Liver (tissue), 9 donors: ENCODE results near the gene VPS13C. TPM values are rescaled to one million over a fixed set of nuclear protein-coding genes. Genes with fewer than 3 reads are reported as not detected.

Experiments
- DNase-seq: peaks from one replicate; pipeline ENCODE4 v3.0.0-alpha.2; 2017; ENCODE audit warnings: low spot score
- H3K27ac ChIP-seq, 2 donors: one replicate each; pipeline ENCODE4 v1.7.0; 2013; ENCODE audit warnings: inconsistent platforms in 2 of 2, low read length in 2 of 2, control low read depth in 1 of 2, low read depth in 1 of 2, mild to moderate bottlenecking in 1 of 2
- H3K27me3 ChIP-seq, 4 donors: one replicate each; pipeline versions ENCODE4 v1.6.1 to v1.7.0; 2013; ENCODE audit warnings: low read length in 3 of 4, inconsistent platforms in 1 of 4, mild to moderate bottlenecking in 1 of 4, moderate library complexity in 1 of 4; ENCODE audit not compliant: control insufficient read depth in 4 of 4, insufficient read depth in 4 of 4
- H3K36me3 ChIP-seq, 4 donors: one replicate each; pipeline versions ENCODE4 v1.6.1 to v1.7.0; 2013; ENCODE audit warnings: low read length in 3 of 4, mild to moderate bottlenecking in 3 of 4, low read depth in 1 of 4, moderate library complexity in 1 of 4; ENCODE audit not compliant: control insufficient read depth in 4 of 4, insufficient read depth in 3 of 4
- H3K4me1 ChIP-seq, 4 donors: one replicate each; pipeline versions ENCODE4 v1.6.1 to v1.7.0; 2013; ENCODE audit warnings: low read length in 3 of 4, mild to moderate bottlenecking in 3 of 4, moderate library complexity in 1 of 4; ENCODE audit not compliant: control insufficient read depth in 4 of 4, insufficient read depth in 4 of 4
- H3K4me3 ChIP-seq, 3 donors: one replicate each; pipeline versions ENCODE4 v1.6.1 to v1.7.0; 2013; ENCODE audit warnings: low read length in 3 of 3, control low read depth in 1 of 3, low read depth in 1 of 3, mild to moderate bottlenecking in 1 of 3
- H3K9ac ChIP-seq, 2 donors: one replicate each; pipeline ENCODE4 v1.7.0; 2013; ENCODE audit warnings: low read length in 2 of 2, mild to moderate bottlenecking in 2 of 2, moderate library complexity in 2 of 2, control low read depth in 1 of 2, low read depth in 1 of 2
- H3K9me3 ChIP-seq, 4 donors: one replicate each; pipeline versions ENCODE4 v1.6.1 to v1.7.0; 2013; ENCODE audit warnings: low read length in 3 of 4; ENCODE audit not compliant: control insufficient read depth in 4 of 4
- ATF3 ChIP-seq: IDR thresholded peaks from 2 replicates; pipeline ENCODE4 v1.6.1; 2016; ENCODE audit warnings: antibody characterized with exemption
- CTCF ChIP-seq: fragments of 150-350 bp; IDR thresholded peaks from 2 replicates; pipeline ENCODE4 v1.5.1; 2017; ENCODE audit warnings: improper control_type of control experiment, low read depth, low read length; ENCODE audit not compliant: missing input control
- EGR1 ChIP-seq, 2 donors: IDR thresholded peaks; 2 replicates each; pipeline ENCODE4 v1.6.1; 2016 to 2018; ENCODE audit warnings: antibody characterized with exemption in 2 of 2, low read depth in 2 of 2
- HNF4A ChIP-seq, 2 donors: conservative IDR thresholded peaks; 2 replicates each; pipeline ENCODE4 v1.6.1; 2016; ENCODE audit warnings: antibody characterized with exemption in 2 of 2, mild to moderate bottlenecking in 2 of 2
- MAX ChIP-seq: IDR thresholded peaks from 2 replicates; pipeline ENCODE4 v1.6.1; 2016; ENCODE audit warnings: antibody characterized with exemption
- RAD21 ChIP-seq, 2 donors: IDR thresholded peaks; 2 replicates each; pipeline ENCODE4 v1.6.1; 2016; ENCODE audit warnings: antibody characterized with exemption in 2 of 2, mild to moderate bottlenecking in 2 of 2
- REST ChIP-seq: IDR thresholded peaks from 2 replicates; pipeline ENCODE4 v1.6.1; 2016; ENCODE audit warnings: antibody characterized with exemption, mild to moderate bottlenecking
- RXRA ChIP-seq, 2 donors: IDR thresholded peaks; 2 replicates each; pipeline ENCODE4 v1.6.1; 2017 to 2018; ENCODE audit warnings: antibody characterized with exemption in 2 of 2, mild to moderate bottlenecking in 1 of 2
- SP1 ChIP-seq: IDR thresholded peaks from 2 replicates; pipeline ENCODE4 v1.6.1; 2018; ENCODE audit warnings: antibody characterized with exemption, mild to moderate bottlenecking
- TAF1 ChIP-seq: conservative IDR thresholded peaks from 2 replicates; pipeline ENCODE4 v1.6.1; 2016; ENCODE audit warnings: antibody characterized with exemption, mild to moderate bottlenecking
- YY1 ChIP-seq: IDR thresholded peaks from 2 replicates; pipeline ENCODE4 v1.6.1; 2016; ENCODE audit warnings: antibody characterized with exemption, mild to moderate bottlenecking
- ZBTB33 ChIP-seq: IDR thresholded peaks from 2 replicates; pipeline ENCODE4 v1.6.1; 2016; ENCODE audit warnings: antibody characterized with exemption
- WGBS: extraction: QIAGEN DNeasy Blood & Tissue Kit; methylation state at CpG from one replicate; pipeline ENCODE4 v1.1.7; 2013; 5-methylcytosine and 5-hydroxymethylcytosine counted together
- polyA plus RNA-seq, 2 donors: library from polyadenylated mRNA; stranded (reverse) in 1 of 2; unstranded in 1 of 2; fragments of 200-250 nt in 1 of 2; fragments of >200 nt in 1 of 2; fragmentation: Nextera tagmentation in 1 of 2; extraction: Ambion mirVana in 1 of 2; gene quantifications; one replicate each; pipeline versions ENCODE4 v1.2.1 to v1.2.3, GENCODE V29; 2013 to 2015
- total RNA-seq, 2 donors: library from RNA; depleted of rRNA; stranded (reverse); fragments of >200 nt; gene quantifications; one replicate each; pipeline ENCODE4 v1.2.3, GENCODE V29; 2014
- donor health status: healthy.
- donor health status: healthy.
- donor health status: healthy.
- donor health status: healthy.
- donor health status: healthy.

The VPS13C gene
- total and polyA plus RNA-seq, 4 donors, result 5.4 to 42.0 (median 17.4) TPM

- no peak for TF ChIP-seq YY1
- TF ChIP-seq RXRA (IDR thresholded peaks at IDR 0.05), result peak; percentile 13 to 21
- no peak for TF ChIP-seq MAX
- TF ChIP-seq REST, result no peak
- no peak for TF ChIP-seq ATF3
- TF ChIP-seq HNF4A (conservative IDR thresholded peaks at IDR 0.05), result peak; percentile 54 to 61
- TF ChIP-seq SP1, result peak; percentile 56
- no peak for TF ChIP-seq EGR1 (IDR thresholded peaks at IDR 0.05; ENCODE audit: low read depth in 2 of 2)
- TF ChIP-seq TAF1, result no peak
- Histone ChIP-seq H3K36me3 (peaks cover 0 to 2% (median 0%) of the 10 kb centered on the region in 4 donors), H3K4me3 (no peak overlapping the region), H3K27ac (peak overlapping the region in 1 of 2 donors; percentile 8), H3K9me3 (no peaks in the 10 kb centered on the region), H3K4me1 (peaks cover 0 to 14% (median 3%) of the 10 kb centered on the region in 4 donors), H3K27me3 (no peaks in the 10 kb centered on the region), H3K9ac (no peak overlapping the region)
- DNase-seq, result peak; percentile 38
- WGBS, result 35% methylated on average over 3 of the region's 3 CpGs
Measured at GRCh38 chr15:61879219-61879618, 181.0 kb downstream of the VPS13C start.

- WGBS, result 99% methylated on average over 1 of the region's 1 CpG
- no peak overlapping the region for H3K4me3 ChIP-seq
- no peaks in the 10 kb centered on the region for H3K4me1 ChIP-seq
- no peak for DNase-seq
- H3K9me3 ChIP-seq, result no peaks in the 10 kb centered on the region
- TF ChIP-seq RAD21 (IDR thresholded peaks at IDR 0.05), result peak; percentile 83 to 85
- TF ChIP-seq CTCF, result peak; percentile 50
- no peak for TF ChIP-seq ZBTB33
- no peak overlapping the region for H3K9ac ChIP-seq
- peaks cover 0 to 10% (median 5%) of the 10 kb centered on the region in 4 donors for H3K36me3 ChIP-seq
- no peak overlapping the region for H3K27ac ChIP-seq
- H3K27me3 ChIP-seq, result no peaks in the 10 kb centered on the region
Measured at GRCh38 chr15:61871926-61872522, 188.2 kb downstream of the VPS13C start.
